Renal pelvis (tissue), 12 donors: ENCODE results near the gene TRIM6. TPM values are rescaled to one million over a fixed set of nuclear protein-coding genes. Genes with fewer than 3 reads are reported as not detected.
"Not testable (repeated sequence)": the region's sequence is repeated elsewhere in the genome, so short reads cannot be mapped to it uniquely, and the experiment has no call there.

ENCODE experiments used
- DNase-seq: peaks from one replicate; pipeline ENCODE4 v3.0.0-alpha.2; 2013
- long read RNA-seq, 16 experiments: transcript quantifications; one replicate each; lab custom pipeline, GENCODE V29; 2026
- polyA plus RNA-seq, 3 donors: library from polyadenylated mRNA; unstranded; fragments of 120-200 nt; gene quantifications; one replicate each; pipeline ENCODE4 v1.2.1, GENCODE V29; 2013; ENCODE audit not compliant: insufficient read length in 3 of 3

Gene TRIM6
- 10 to 100 TPM; 20.0 to 38.2 (median 27.1) TPM for polyA plus RNA-seq
- long read RNA-seq, donor 1, partial matches to known transcripts = 7 of 7 reads
- long read RNA-seq, donor 1, other reads (novel, unspliced or antisense) = 0 of 7 reads
- long read RNA-seq, donor 2, partial matches to known transcripts = 12 of 16 reads
- long read RNA-seq, donor 2, other reads (novel, unspliced or antisense) = 0 of 16 reads
- long read RNA-seq, donor 3, partial matches to known transcripts = 0 of 1 reads
- long read RNA-seq, donor 3, other reads (novel, unspliced or antisense) = 0 of 1 reads
- long read RNA-seq, donor 4, partial matches to known transcripts = 0 of 2 reads
- long read RNA-seq, donor 4, other reads (novel, unspliced or antisense) = 0 of 2 reads
- long read RNA-seq, donor 5, partial matches to known transcripts = 0 of 3 reads
- long read RNA-seq, donor 5, other reads (novel, unspliced or antisense) = 0 of 3 reads
- long read RNA-seq, donor 6, partial matches to known transcripts = 0 of 5 reads
- long read RNA-seq, donor 6, other reads (novel, unspliced or antisense) = 0 of 5 reads
- long read RNA-seq, donor 7 = 0 reads
- long read RNA-seq, donor 8 = 0 reads
- long read RNA-seq, donor 9, partial matches to known transcripts = 0 of 9 reads
- long read RNA-seq, donor 9, other reads (novel, unspliced or antisense) = 7 of 9 reads
- long read RNA-seq, donor 10, partial matches to known transcripts = 12 of 17 reads
- long read RNA-seq, donor 10, other reads (novel, unspliced or antisense) = 0 of 17 reads
- long read RNA-seq, donor 11, partial matches to known transcripts = 0 of 3 reads
- long read RNA-seq, donor 11, other reads (novel, unspliced or antisense) = 0 of 3 reads
- long read RNA-seq, donor 12, transcript TRIM6-202 (8 exons, 3,403 nt) = major isoform, 5 of 17 reads
- long read RNA-seq, donor 12, partial matches to known transcripts = 5 of 17 reads
- long read RNA-seq, donor 12, other reads (novel, unspliced or antisense) = 0 of 17 reads
- long read RNA-seq, donor 13 = 0 reads
- long read RNA-seq, donor 14 = 0 reads
- long read RNA-seq, donor 15, partial matches to known transcripts = 0 of 1 reads
- long read RNA-seq, donor 15, other reads (novel, unspliced or antisense) = 0 of 1 reads
- long read RNA-seq, donor 16, partial matches to known transcripts = 0 of 1 reads
- long read RNA-seq, donor 16, other reads (novel, unspliced or antisense) = 0 of 1 reads

- DNase-seq = peak; percentile 31
These were observed at the start of gene TRIM6 for GRCh38 chr11:5596607-5597201. Gene TRIM6, plus strand, starts transcription at chr11:5596637. Its CDS starts 261 bp downstream, at chr11:5596898.

- no peak for DNase-seq
These were observed 48.5 kb upstream of the TRIM6 start for GRCh38 chr11:5547982-5548381.

GRCh38 chr11:5548440-5548839 is 48.0 kb upstream of the TRIM6 start, which contains the start of gene OR52H1:
Gene OR52H1, minus strand, starts transcription at chr11:5548540. Its CDS starts 3,035 bp downstream, at chr11:5545505.
- DNase-seq = no peak

- DNase-seq = no peak
These were observed 45.9 kb upstream of the TRIM6 start for GRCh38 chr11:5550440-5551095.

GRCh38 chr11:5553343-5553742 is 43.1 kb upstream of the TRIM6 start:
- no peak for DNase-seq

- DNase-seq = no peak
These were observed 39.7 kb upstream of the TRIM6 start for GRCh38 chr11:5556596-5557188.

GRCh38 chr11:5557751-5558150 is 38.7 kb upstream of the TRIM6 start:
- no peak for DNase-seq

GRCh38 chr11:5564259-5565019 is 32.0 kb upstream of the TRIM6 start:
- no peak for DNase-seq

- DNase-seq = no peak
These were observed 21.8 kb upstream of the TRIM6 start for GRCh38 chr11:5574654-5575053.

GRCh38 chr11:5575152-5575551 is 21.3 kb upstream of the TRIM6 start:
- DNase-seq = no peak

- DNase-seq = no peak
These were observed 19.3 kb upstream of the TRIM6 start for GRCh38 chr11:5577101-5577500.

GRCh38 chr11:5580577-5580976 is 15.9 kb upstream of the TRIM6 start, which contains the start of gene OR52B6:
Gene OR52B6, plus strand, starts transcription at chr11:5580877. Its CDS starts 0 bp downstream, at chr11:5580877.
- no peak for DNase-seq

GRCh38 chr11:5581014-5581413 is 15.4 kb upstream of the TRIM6 start:
- no peak for DNase-seq

GRCh38 chr11:5584458-5584857 is 12.0 kb upstream of the TRIM6 start:
- not testable (repeated sequence) for DNase-seq

- not testable (repeated sequence) for DNase-seq
These were observed 6.5 kb upstream of the TRIM6 start for GRCh38 chr11:5589906-5590305.

- no peak for DNase-seq
These were observed 4.8 kb upstream of the TRIM6 start for GRCh38 chr11:5591613-5592012.

- DNase-seq = no peak
These were observed 3.8 kb upstream of the TRIM6 start for GRCh38 chr11:5592615-5593014.

- DNase-seq = no peak
These were observed 3.3 kb upstream of the TRIM6 start for GRCh38 chr11:5593146-5593545.

- no peak for DNase-seq
These were observed 1.5 kb downstream of the TRIM6 start for GRCh38 chr11:5597953-5598352.

GRCh38 chr11:5600374-5600851 is 4.0 kb downstream of the TRIM6 start:
- DNase-seq = peak; percentile 64
